Brain microvascular endothelial cell (primary cell): ENCODE results near the gene CTF1.

ENCODE experiments used
- DNase-seq: peaks from one replicate; pipeline ENCODE4 v3.0.0-alpha.2; 2020
- H3K27ac ChIP-seq: fragments of 250-450 bp; sonication (Bioruptor Pico); 2 replicates; pipeline ENCODE4 v1.5.1; 2020; ENCODE audit warnings: mild to moderate bottlenecking, moderate library complexity
- H3K27me3 ChIP-seq: fragments of 250-450 bp; sonication (Bioruptor Pico); replicated peaks from 2 replicates; pipeline ENCODE4 v1.5.1; 2020; ENCODE audit warnings: mild to moderate bottlenecking
- H3K36me3 ChIP-seq: fragments of 250-450 bp; sonication (Bioruptor Pico); replicated peaks from 2 replicates; pipeline ENCODE4 v1.5.1; 2020; ENCODE audit warnings: mild to moderate bottlenecking
- H3K4me3 ChIP-seq: 2 replicates; pipeline ENCODE4 v1.5.1; 2011; ENCODE audit warnings: low read depth, mild to moderate bottlenecking, control low read depth, low read length, moderate library complexity
- CTCF ChIP-seq: IDR thresholded peaks from 2 replicates; pipeline ENCODE4 v1.5.1; 2011; ENCODE audit warnings: low read depth, mild to moderate bottlenecking, moderate library complexity, low read length, control low read depth, inconsistent platforms; ENCODE audit errors: missing control alignments
- in situ Hi-C: cut with HindIII; loops from 2 replicates; pipeline ENCODE4 v1.10.0; 2017; ENCODE audit warnings: low sequenced_read_pairs, low pct_ligation_motif_present

Gene CTF1

GRCh38 chr16:30903002-30903401 is 6.6 kb downstream of the CTF1 start:
- Histone ChIP-seq H3K27ac (no peak overlapping the region), H3K4me3 (no peak overlapping the region), H3K27me3 (no peaks in the 10 kb centered on the region), H3K36me3 (no peaks in the 10 kb centered on the region)
- in situ Hi-C loops, result no loop called here
- TF ChIP-seq CTCF, result peak; percentile 0
- no peak for DNase-seq

- in situ Hi-C loops, result no loop called here
- H3K27ac ChIP-seq, result no peak overlapping the region
- no peaks in the 10 kb centered on the region for H3K36me3 ChIP-seq
- no peak for TF ChIP-seq CTCF
- H3K27me3 ChIP-seq, result no peaks in the 10 kb centered on the region
- DNase-seq, result no peak
- no peak overlapping the region for H3K4me3 ChIP-seq
Observed at GRCh38 chr16:30903596-30903995, 7.2 kb downstream of the CTF1 start.

- in situ Hi-C loops, result no loop called here
- H3K27me3 ChIP-seq, result no peaks in the 10 kb centered on the region
- H3K27ac ChIP-seq, result no peak overlapping the region
- no peak for DNase-seq
- TF ChIP-seq CTCF, result no peak
- no peaks in the 10 kb centered on the region for H3K36me3 ChIP-seq
- H3K4me3 ChIP-seq, result no peak overlapping the region
Observed at GRCh38 chr16:30904114-30904780, 7.8 kb downstream of the CTF1 start.

GRCh38 chr16:30907064-30907463 is 10.7 kb downstream of the CTF1 start:
- TF ChIP-seq CTCF, result no peak
- no peak overlapping the region for H3K4me3 ChIP-seq
- in situ Hi-C loops, result no loop called here

GRCh38 chr16:30910427-30911029 is 14.1 kb downstream of the CTF1 start:
- in situ Hi-C loops, result no loop called here
- Histone ChIP-seq H3K4me3 (no peak overlapping the region), H3K36me3 (no peaks in the 10 kb centered on the region), H3K27me3 (no peaks in the 10 kb centered on the region), H3K27ac (no peak overlapping the region)
- TF ChIP-seq CTCF, result no peak
- DNase-seq, result no peak

More at GRCh38 chr16:30907064-30907463, 10.7 kb downstream of the CTF1 start:
- no peak for DNase-seq
- no peaks in the 10 kb centered on the region for H3K36me3 ChIP-seq
- H3K27me3 ChIP-seq, result no peaks in the 10 kb centered on the region
- H3K27ac ChIP-seq, result no peak overlapping the region

GRCh38 chr16:30912794-30913412 is 16.5 kb downstream of the CTF1 start:
- in situ Hi-C loops, result no loop called here
- Histone ChIP-seq H3K4me3 (no peak overlapping the region), H3K27me3 (no peaks in the 10 kb centered on the region), H3K36me3 (no peaks in the 10 kb centered on the region), H3K27ac (no peak overlapping the region)
- TF ChIP-seq CTCF, result no peak
- no peak for DNase-seq
